ENCODE data around the gene ZNF181.

Gene ZNF181

DNA sequence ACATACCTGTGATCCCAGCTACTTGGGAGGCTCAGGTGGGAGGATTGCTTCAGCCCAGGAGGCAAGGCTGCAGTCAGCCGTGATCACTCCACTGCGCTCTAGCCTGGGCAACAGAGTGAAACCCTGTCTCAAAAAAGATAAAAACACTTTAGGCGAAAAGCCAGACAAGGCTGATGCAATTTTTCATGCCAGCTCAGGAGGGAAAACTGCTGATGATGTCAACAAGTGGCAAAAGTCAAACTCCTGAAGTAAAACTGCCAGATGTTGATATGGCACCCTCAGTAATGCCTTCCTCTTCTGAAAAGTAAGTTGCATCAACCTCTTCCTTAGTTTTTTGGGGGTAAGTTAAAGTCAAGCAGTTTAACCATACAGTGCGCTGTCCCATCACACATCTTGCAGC is 23.4 kb downstream of the ZNF181 start:
- 88 to 93% methylated on average over 3 of the region's 4 CpGs for WGBS, 2 experiments (ENCODE audit: insufficient coverage in 2 of 2)
- H3K4me3 ChIP-seq (ENCODE audit: extremely low read depth, insufficient read depth, low read length, poor library complexity, severe bottlenecking), result no peak overlapping the region
- peaks cover 6% of the 10 kb centered on the region for H3K36me3 ChIP-seq (ENCODE audit: control insufficient read depth, insufficient read depth, low read length)
- no peaks in the 10 kb centered on the region for H3K4me1 ChIP-seq (ENCODE audit: control insufficient read depth, insufficient read depth, low read length, poor library complexity, severe bottlenecking)
- peaks cover 63% of the 10 kb centered on the region for H3K9me3 ChIP-seq (ENCODE audit: control insufficient read depth, low read length)
- H3K27ac ChIP-seq (ENCODE audit: low read depth, low read length, severe bottlenecking), result no peak overlapping the region

DNA sequence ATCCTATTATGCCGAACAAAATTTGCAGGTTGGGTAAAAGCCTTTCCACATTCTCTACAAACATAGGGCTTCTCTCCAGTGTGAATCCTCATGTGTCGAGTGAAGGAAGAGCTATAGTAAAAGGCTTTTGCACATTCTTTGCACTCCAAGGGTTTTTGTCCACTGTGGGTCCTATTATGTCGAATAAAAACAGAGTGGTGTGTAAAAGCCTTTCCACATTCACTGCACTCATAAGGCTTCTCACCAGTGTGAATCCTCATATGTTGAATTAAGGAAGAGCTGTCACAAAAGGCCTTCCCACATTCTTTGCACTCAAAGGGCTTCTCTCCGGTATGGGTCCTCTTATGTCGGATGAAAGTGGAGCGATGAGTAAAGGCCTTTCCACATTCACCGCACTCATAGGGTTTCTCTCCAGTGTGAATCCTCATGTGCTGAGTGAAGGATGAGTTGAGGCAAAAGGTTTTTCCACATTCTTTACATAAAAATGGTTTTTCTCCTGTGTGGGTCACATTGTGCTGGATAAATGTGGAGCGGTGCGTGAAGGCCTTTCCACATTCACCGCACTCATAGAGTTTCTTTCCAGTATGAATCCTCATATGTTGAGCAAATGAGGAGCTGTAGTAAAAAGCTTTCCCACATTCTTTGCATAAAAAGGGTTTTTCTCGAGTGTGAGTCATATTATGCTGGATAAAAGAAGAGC is 25.3 kb downstream of the ZNF181 start:
- Histone ChIP-seq H3K36me3 (ENCODE audit: control insufficient read depth, insufficient read depth, low read length) (peaks cover 14% of the 10 kb centered on the region), H3K9me3 (ENCODE audit: control insufficient read depth, low read length) (peaks cover 61% of the 10 kb centered on the region), H3K4me1 (ENCODE audit: control insufficient read depth, insufficient read depth, low read length, poor library complexity, severe bottlenecking) (no peaks in the 10 kb centered on the region), H3K27ac (ENCODE audit: low read depth, low read length, severe bottlenecking) (no peak overlapping the region), H3K4me3 (ENCODE audit: extremely low read depth, insufficient read depth, low read length, poor library complexity, severe bottlenecking) (no peak overlapping the region)
- WGBS, 2 experiments (ENCODE audit: insufficient coverage in 2 of 2), result 86% methylated on average over 4 of the region's 11 CpGs; no CpG with 5 or more reads in 1 of the 2 experiments

DNA sequence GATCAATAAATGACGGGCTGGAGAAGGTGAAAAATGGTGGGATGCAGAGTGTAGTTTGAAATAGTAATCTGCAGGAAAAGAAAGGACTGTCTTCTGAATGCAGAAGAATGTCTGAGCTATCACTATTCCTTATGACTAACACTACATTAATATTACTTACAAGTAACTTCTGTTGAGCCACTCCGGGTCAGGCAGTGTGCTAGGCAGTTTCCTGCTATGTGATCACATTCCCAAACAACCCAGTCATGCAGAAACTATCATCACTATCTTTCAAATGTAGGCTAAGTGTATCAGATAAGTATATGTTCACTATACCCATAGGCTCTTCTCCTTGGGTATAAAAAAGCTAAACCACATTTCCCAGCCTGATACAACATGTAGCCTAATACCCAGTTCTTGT is 32.3 kb downstream of the ZNF181 start:
- Histone ChIP-seq H3K4me1 (ENCODE audit: control insufficient read depth, insufficient read depth, low read length, poor library complexity, severe bottlenecking) (no peaks in the 10 kb centered on the region), H3K4me3 (ENCODE audit: extremely low read depth, insufficient read depth, low read length, poor library complexity, severe bottlenecking) (no peak overlapping the region), H3K27ac (ENCODE audit: low read depth, low read length, severe bottlenecking) (no peak overlapping the region), H3K36me3 (ENCODE audit: control insufficient read depth, insufficient read depth, low read length) (peaks cover 71% of the 10 kb centered on the region), H3K9me3 (ENCODE audit: control insufficient read depth, low read length) (peaks cover 26% of the 10 kb centered on the region)
- WGBS, 2 experiments (ENCODE audit: insufficient coverage in 2 of 2), result 92% methylated on average over 2 of the region's 2 CpGs; no CpG with 5 or more reads in 1 of the 2 experiments

DNA sequence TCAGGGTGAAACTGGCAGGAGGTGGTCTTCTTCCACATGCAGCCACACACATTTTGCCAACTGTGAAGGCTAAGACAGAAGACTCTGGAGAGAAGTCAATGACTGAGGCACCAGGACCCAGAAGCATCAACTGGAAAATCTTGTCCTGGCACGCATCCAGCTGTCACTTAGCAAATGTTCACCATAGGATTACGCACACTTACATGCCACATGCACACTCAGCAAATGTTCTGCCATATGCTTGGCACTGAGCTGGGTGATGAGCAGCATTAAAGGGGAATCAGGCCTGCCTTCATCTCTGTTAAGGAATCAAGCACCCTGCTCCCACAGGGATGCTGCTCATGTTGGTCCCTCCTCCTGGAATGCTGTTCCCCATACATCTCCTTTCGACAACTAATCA is 33.9 kb downstream of the ZNF181 start:
- 76 to 100% methylated on average over 2 to 3 of the region's 3 CpGs for WGBS, 2 experiments (ENCODE audit: insufficient coverage in 2 of 2)
- no peak overlapping the region for H3K4me3 ChIP-seq (ENCODE audit: extremely low read depth, insufficient read depth, low read length, poor library complexity, severe bottlenecking)
- H3K36me3 ChIP-seq (ENCODE audit: control insufficient read depth, insufficient read depth, low read length), result peaks cover 71% of the 10 kb centered on the region

DNA sequence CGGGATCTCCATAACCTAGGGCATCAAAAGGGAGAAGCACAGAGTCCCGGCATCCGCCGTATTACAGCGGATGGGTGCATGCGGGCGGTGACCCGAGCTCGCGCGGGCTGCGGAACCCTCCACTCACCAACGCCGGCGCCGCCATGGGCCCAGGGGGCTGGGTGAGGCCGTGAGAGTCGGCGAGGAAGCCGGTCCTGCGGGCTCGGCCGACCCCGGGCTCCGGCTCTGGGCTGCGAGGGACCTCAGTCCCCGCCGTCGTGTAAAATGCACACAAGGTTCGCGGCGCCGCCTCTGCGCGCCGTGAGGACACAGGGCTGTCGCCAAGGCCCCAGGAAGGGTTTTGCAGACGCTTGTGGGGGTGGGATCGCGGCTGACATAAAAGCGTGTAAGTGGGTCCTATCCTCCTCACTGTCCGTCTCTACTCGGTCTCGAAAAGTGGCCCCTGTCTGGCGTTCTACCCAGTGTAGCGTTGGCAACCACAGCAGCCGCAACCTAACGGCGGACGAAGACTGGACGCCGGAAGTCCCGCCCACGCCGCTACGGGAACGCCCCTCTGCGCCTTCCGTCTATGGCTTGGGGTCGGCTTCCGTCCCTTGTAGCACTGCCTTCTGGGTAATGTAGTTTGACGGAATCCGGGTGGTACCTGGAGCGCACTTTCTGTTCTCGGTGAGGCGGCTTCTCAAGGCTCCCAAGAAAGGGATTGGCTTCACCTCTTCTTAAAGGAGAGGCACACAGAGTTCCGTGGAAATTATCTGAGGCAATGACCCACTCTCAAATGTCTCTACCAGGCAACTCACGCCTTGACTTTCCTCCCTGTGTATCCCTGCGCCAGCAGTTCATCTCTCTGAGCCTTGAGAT is 38.9 kb downstream of the ZNF181 start, which contains the start of gene ZNF599:
ZNF599 (minus strand) TSS at position 519 of the 858 bp plus-strand sequence; CDS start at position 145, 374 bp downstream.
- H3K4me3 ChIP-seq (ENCODE audit: extremely low read depth, insufficient read depth, low read length, poor library complexity, severe bottlenecking), result peak within 1 kb of the TSS; percentile 79
- H3K36me3 ChIP-seq (ENCODE audit: control insufficient read depth, insufficient read depth, low read length), result peaks cover 28% of the 10 kb centered on the region
- peak within 1 kb of the TSS; percentile 73 for H3K27ac ChIP-seq (ENCODE audit: low read depth, low read length, severe bottlenecking)
- 1 to 2% methylated on average over 49 to 65 of the region's 69 CpGs for WGBS, 2 experiments (ENCODE audit: insufficient coverage in 2 of 2)
- H3K4me1 ChIP-seq (ENCODE audit: control insufficient read depth, insufficient read depth, low read length, poor library complexity, severe bottlenecking), result no peaks in the 10 kb centered on the region
- peaks cover 4% of the 10 kb centered on the region for H3K9me3 ChIP-seq (ENCODE audit: control insufficient read depth, low read length)

More for the DNA sequence above, 33.9 kb downstream of the ZNF181 start:
- peaks cover 18% of the 10 kb centered on the region for H3K9me3 ChIP-seq (ENCODE audit: control insufficient read depth, low read length)
- no peak overlapping the region for H3K27ac ChIP-seq (ENCODE audit: low read depth, low read length, severe bottlenecking)
- H3K4me1 ChIP-seq (ENCODE audit: control insufficient read depth, insufficient read depth, low read length, poor library complexity, severe bottlenecking), result no peaks in the 10 kb centered on the region

- Histone ChIP-seq H3K27ac (ENCODE audit: low read depth, low read length, severe bottlenecking) (no peak overlapping the region), H3K4me1 (ENCODE audit: control insufficient read depth, insufficient read depth, low read length, poor library complexity, severe bottlenecking) (no peaks in the 10 kb centered on the region), H3K9me3 (ENCODE audit: control insufficient read depth, low read length) (peaks cover 4% of the 10 kb centered on the region), H3K36me3 (ENCODE audit: control insufficient read depth, insufficient read depth, low read length) (peaks cover 22% of the 10 kb centered on the region), H3K4me3 (ENCODE audit: extremely low read depth, insufficient read depth, low read length, poor library complexity, severe bottlenecking) (peak overlapping the region; percentile 79)
- 67% methylated on average over 1 of the region's 2 CpGs; no CpG with 5 or more reads in 1 of the 2 experiments for whole genome bisulfite sequencing, 2 experiments (ENCODE audit: insufficient coverage in 2 of 2)
Measured at GRCh38 chr19:34773555-34773864, 39.5 kb downstream of the ZNF181 start.

GRCh38 chr19:34774857-34775256 is 40.8 kb downstream of the ZNF181 start:
- peaks cover 4% of the 10 kb centered on the region for H3K9me3 ChIP-seq (ENCODE audit: control insufficient read depth, low read length)
- H3K27ac ChIP-seq (ENCODE audit: low read depth, low read length, severe bottlenecking), result no peak overlapping the region
- H3K4me3 ChIP-seq (ENCODE audit: extremely low read depth, insufficient read depth, low read length, poor library complexity, severe bottlenecking), result no peak overlapping the region
- peaks cover 10% of the 10 kb centered on the region for H3K36me3 ChIP-seq (ENCODE audit: control insufficient read depth, insufficient read depth, low read length)
- H3K4me1 ChIP-seq (ENCODE audit: control insufficient read depth, insufficient read depth, low read length, poor library complexity, severe bottlenecking), result no peaks in the 10 kb centered on the region
- 40% methylated on average over 1 of the region's 2 CpGs; no CpG with 5 or more reads in 1 of the 2 experiments for WGBS, 2 experiments (ENCODE audit: insufficient coverage in 2 of 2)

DNA sequence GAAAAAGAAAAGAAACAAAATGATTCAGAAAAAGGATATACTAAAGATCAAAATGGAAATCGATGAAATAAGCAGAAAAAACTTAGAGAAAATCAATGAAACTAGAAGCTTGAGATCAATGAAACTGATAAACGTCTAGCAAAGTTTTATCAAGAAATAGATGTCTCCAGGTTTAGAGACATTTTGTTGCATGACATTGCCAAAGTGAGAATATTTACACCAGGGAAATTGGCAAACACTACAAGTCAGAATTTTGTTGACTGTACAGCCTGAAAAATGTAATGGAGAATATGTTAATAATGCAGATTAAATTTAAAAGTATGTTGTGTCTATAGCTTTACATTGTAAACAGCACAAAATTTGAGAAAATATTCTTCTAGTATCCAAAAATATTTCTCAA is 44.3 kb downstream of the ZNF181 start:
- 63 to 79% methylated on average over 2 of the region's 2 CpGs for WGBS, 2 experiments (ENCODE audit: insufficient coverage in 2 of 2)

GRCh38 chr19:34779652-34780051 is 45.6 kb downstream of the ZNF181 start:
- H3K4me1 ChIP-seq (ENCODE audit: control insufficient read depth, insufficient read depth, low read length, poor library complexity, severe bottlenecking), result no peaks in the 10 kb centered on the region
- H3K9me3 ChIP-seq (ENCODE audit: control insufficient read depth, low read length), result peaks cover 4% of the 10 kb centered on the region
- 88% methylated on average over 2 of the region's 3 CpGs; no CpG with 5 or more reads in 1 of the 2 experiments for WGBS, 2 experiments (ENCODE audit: insufficient coverage in 2 of 2)
- no peaks in the 10 kb centered on the region for H3K36me3 ChIP-seq (ENCODE audit: control insufficient read depth, insufficient read depth, low read length)
- H3K4me3 ChIP-seq (ENCODE audit: extremely low read depth, insufficient read depth, low read length, poor library complexity, severe bottlenecking), result no peak overlapping the region
- H3K27ac ChIP-seq (ENCODE audit: low read depth, low read length, severe bottlenecking), result no peak overlapping the region

More for the DNA sequence above, 44.3 kb downstream of the ZNF181 start:
- no peaks in the 10 kb centered on the region for H3K4me1 ChIP-seq (ENCODE audit: control insufficient read depth, insufficient read depth, low read length, poor library complexity, severe bottlenecking)
- H3K9me3 ChIP-seq (ENCODE audit: control insufficient read depth, low read length), result peaks cover 4% of the 10 kb centered on the region
- no peak overlapping the region for H3K27ac ChIP-seq (ENCODE audit: low read depth, low read length, severe bottlenecking)
- no peaks in the 10 kb centered on the region for H3K36me3 ChIP-seq (ENCODE audit: control insufficient read depth, insufficient read depth, low read length)
- H3K4me3 ChIP-seq (ENCODE audit: extremely low read depth, insufficient read depth, low read length, poor library complexity, severe bottlenecking), result no peak overlapping the region

GRCh38 chr19:34786236-34786635 is 52.2 kb downstream of the ZNF181 start:
- Histone ChIP-seq H3K9me3 (ENCODE audit: control insufficient read depth, low read length) (no peaks in the 10 kb centered on the region), H3K4me3 (ENCODE audit: extremely low read depth, insufficient read depth, low read length, poor library complexity, severe bottlenecking) (no peak overlapping the region), H3K36me3 (ENCODE audit: control insufficient read depth, insufficient read depth, low read length) (no peaks in the 10 kb centered on the region), H3K4me1 (ENCODE audit: control insufficient read depth, insufficient read depth, low read length, poor library complexity, severe bottlenecking) (no peaks in the 10 kb centered on the region), H3K27ac (ENCODE audit: low read depth, low read length, severe bottlenecking) (no peak overlapping the region)
- 55 to 74% methylated on average over 2 to 4 of the region's 5 CpGs for WGBS, 2 experiments (ENCODE audit: insufficient coverage in 2 of 2)

Data from mesodermal cell (in vitro differentiated cells).